Smooth muscle cell of the brain vasculature (primary cell): Measurements from ENCODE around the gene NCAPG2.

Source experiments
- DNase-seq: peaks from one replicate; pipeline ENCODE4 v3.0.0-alpha.2; 2012; ENCODE audit warnings: low read depth, low spot score

NCAPG2 gene

GRCh38 chr7:158733220-158733519 is 28.6 kb upstream of the NCAPG2 start:
- no peak for DNase-seq

DNA sequence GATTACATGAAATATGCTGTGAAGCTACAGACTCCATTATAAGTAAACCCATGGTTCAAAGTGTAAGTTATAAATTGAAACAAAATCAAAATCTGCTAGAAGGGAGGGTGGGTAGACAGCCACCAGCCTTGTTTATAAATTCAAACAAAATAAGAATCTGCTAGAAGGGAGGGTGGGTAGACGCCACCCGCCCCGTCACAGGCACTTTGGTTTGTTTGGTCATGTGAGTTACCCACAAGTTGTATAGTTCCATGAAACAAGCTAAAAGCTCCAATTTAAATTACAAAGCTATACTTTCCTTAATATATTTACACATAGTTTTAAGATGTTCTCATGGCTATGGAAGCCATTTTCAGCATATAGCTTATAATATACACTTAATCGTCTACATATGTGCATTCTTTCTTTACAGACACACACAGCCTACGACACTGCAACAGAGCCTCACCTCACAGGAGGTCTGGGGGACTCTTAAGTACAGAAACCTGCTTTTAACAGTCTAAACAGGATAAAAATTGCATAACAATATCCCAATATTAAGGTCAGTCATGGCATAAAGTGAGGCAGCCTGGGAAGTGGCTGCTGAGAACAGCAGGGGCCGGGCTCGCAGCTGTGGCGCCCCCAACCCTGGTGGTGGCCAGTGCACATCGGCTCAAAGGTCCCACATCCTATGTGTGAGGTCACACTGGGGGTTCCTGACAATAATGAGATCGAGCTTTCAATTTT is 28.1 kb upstream of the NCAPG2 start:
- DNase-seq = no peak

DNA sequence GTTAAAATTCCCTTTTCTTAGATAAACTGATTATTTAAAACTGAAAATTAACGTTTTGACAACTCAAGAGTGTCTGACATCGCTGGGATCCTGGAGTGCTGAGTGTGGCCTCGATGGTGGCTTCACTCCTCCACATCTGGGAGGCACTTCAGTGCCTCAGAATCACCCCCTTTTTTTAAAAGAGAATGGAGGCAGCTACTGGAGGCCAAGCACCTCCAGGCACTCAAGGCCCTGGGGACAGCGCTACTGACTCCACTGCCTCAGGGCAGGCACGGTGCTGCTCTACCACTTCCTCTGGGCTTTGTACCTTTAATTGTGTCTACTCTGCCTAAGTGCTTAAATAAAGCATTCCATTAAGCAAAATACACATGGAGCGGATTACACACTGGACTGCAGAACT is 27.2 kb upstream of the NCAPG2 start:
- no peak for DNase-seq

- DNase-seq = peak; percentile 46
Observed at GRCh38 chr7:158730383-158731346, 26.1 kb upstream of the NCAPG2 start.

GRCh38 chr7:158729646-158730382 is 25.2 kb upstream of the NCAPG2 start:
- DNase-seq = no peak

GRCh38 chr7:158728911-158729645 is 24.5 kb upstream of the NCAPG2 start:
- no peak for DNase-seq

DNA sequence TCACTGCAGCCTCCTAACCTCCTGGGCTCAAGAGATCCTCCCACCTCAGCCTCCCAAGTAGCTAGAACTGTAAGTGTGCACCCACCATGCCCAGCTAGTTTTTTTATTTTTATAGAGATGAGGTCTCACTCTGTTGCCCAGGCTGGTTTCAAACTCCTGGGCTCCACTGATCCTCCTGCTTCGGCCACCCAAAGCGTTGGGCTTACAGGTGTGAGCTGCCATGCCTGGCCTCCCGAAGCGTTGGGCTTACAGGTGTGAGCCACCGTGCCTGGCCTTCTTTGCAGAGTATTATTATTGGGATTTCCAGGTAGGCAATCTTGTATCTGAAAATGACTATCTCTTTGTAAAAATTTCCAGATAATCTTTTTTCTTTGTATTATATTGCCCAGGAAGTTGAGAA is 23.1 kb upstream of the NCAPG2 start:
- no peak for DNase-seq

DNA sequence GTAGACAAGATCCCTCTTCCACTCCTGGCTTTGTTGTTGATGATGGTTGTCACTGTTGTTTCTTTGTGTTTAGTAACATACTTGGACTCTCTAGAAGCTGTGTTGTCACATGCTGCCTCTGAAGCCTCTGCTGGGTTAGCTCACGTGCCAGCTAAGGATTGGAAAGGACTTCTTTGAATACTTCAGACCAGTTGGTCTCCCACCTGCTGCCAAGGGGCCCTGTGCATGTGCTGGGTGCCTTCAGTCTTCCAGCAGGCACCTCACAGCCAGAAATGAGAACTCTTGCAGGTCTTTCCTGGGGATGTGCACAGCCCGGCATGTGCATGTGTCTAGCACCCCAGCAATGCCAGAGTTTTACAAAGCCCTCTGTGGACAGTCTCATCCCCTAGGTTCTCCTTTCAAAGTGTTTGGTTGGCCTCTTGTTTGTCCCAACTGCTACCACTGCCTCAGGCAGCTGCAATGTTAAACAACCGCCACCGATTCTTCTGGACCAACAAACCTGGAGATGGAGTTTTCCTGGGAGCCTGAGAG is 21.7 kb upstream of the NCAPG2 start:
- DNase-seq = no peak

DNA sequence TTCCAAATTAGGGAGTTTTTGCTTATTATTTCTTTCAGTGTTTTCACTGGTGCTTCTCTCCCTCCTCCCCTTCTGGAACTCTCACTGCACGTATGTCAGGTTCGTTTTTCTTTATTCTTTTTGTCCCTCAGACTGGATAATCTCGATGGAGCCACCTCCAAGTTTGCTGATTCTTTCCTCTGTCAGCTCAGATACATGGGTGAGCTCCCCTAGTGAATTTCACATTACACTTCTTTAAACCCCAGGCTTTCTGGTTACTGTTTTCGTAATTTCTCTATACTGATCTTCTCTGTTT is 20.8 kb upstream of the NCAPG2 start:
- no peak for DNase-seq

GRCh38 chr7:158724658-158725505 is 20.3 kb upstream of the NCAPG2 start:
- no peak for DNase-seq

DNA sequence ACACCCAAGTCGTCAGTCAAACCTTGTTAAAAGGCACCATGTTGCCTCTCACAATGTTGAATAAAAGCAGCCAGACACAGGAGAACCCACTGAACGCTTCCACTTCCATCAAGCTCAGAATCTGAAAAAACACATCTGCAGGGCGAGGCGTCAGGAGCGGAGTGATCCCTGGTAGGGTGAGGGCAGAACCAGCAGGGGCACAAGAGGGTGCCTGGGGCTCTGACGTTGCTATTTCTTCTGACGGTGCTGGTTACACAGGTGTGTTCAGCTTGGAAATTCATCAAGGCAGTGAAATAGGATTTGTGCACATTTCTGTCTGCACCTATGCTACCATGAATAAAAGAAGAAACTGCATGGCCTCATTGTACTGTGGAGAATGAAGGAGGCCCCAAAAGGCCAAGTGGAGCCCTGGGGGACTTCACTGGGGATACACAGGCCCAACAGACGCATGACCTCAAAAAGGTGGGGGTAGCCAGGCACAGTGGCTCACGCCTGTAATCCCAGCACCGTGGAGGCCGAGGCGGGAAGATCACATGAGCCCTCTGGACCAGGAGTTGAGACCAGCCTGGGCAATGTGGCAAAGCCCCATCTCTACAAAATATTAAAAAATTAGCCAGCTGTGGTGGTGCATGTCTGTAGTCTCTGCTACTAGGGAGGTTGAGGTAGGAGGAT is 19.2 kb upstream of the NCAPG2 start:
- DNase-seq = no peak

GRCh38 chr7:158723266-158723665 is 18.7 kb upstream of the NCAPG2 start:
- no peak for DNase-seq

DNA sequence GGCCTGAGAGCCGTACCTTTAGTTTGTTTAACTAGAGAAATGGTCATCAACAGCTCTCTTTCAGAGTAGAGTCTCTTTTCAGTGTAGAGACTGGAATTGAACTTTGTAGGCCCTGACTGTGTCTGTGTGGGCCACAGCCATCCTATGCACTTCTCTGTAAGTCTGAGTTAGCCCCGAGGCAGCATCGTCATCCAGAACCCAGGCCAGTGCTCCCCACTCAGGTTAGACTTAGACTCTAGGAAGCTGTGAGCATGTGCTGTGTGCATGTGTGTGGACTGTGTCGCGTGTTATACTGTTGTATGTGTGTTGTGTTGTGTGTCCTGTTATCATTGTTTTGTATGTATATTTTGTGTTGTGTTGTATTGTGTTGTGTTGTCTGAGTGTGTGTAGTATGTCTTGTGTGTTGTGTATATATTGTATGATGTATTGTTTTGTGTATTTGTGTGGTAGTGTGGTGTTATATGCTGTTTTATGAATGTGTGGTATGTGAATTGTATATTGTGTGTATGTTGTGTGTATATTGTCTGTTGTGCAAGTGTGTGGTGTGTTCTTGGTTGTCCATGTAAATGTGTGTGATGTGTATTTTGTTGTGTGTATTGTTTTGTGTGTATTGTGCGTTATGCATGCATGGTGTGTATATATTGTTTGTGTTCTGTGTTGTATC is 18.1 kb upstream of the NCAPG2 start:
- no peak for DNase-seq

DNA sequence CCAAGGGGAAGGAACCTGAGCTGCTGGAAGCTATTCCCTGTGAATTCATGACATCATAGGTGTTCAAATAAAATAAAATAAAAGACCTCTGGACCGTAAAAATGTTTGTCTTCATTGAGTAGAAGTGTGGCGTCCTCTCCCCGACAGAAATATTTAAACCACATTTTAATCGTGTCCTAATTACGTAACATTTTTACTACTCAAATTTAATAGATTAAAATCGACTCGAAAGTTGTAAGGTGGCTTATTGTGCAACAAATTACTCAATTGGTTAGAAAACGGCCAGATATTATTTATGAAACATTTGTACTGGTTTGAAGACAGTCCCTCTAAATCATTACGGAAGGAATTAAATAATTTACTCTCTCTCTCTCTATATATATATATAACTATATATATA is 15.5 kb upstream of the NCAPG2 start:
- no peak for DNase-seq

GRCh38 chr7:158716802-158717201 is 12.2 kb upstream of the NCAPG2 start:
- no peak for DNase-seq

GRCh38 chr7:158710651-158711102 is 6.1 kb upstream of the NCAPG2 start:
- DNase-seq = peak; percentile 35

DNA sequence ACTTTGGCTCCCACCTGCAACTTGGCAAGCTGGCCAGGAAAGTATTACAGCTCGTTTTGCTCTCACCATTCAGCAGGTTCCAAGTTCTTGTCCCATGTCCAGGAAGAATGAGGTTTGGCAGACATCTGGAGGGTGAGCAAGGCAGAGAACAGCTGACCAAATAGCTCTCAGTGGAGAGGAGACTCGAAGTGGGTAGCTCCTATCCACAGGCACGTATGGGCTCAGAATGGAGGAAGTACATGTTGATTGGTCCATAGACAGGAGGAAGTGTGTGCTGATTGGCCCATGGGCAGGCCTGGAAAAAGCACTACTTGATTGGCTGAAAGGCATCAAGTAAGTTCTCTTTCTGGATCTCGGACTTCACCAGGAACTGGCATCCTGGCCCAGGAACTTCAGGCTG is 3.0 kb upstream of the NCAPG2 start:
- no peak for DNase-seq

DNA sequence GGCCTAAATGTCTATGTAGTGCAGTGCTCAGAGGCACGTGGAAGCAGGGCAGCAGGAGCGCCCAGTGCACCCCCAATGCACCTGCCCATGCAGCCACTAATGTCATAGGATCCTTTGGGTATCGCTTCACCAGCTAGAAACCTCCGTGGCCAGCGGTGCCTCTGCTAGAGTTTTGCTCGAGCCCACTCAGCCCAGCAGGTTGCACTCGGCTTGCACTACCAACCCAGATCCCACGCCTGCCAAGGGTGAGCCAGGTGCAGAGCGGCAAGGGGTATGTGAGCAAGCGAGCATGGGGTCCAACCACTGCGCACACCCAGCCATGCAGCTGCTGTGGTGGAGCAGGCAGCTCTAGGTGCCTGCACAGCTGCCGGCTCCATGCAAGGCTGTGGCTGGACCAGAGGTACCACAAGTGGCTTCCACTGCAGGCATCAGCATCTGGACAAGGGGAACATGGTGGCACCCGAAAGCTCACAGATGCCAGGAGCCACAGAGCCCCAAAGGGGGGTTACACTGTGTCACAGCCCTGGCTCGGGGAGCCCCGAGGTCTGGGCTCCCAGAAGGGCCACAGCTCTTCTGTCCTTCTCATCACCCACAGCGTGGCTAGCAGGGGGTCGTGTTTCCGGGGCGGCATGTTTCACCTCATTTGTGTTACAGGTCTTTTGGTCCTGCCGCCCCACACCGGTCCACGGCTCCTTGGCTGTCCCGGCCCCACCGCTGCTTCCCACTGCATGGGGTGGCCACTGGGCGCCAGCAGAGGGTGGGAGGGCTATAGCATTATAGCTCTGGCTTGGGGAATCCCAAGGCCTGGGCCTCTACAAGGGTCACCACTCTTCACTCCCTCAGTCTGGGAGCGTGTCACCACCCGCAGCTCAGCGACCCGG is 2.3 kb upstream of the NCAPG2 start:
- DNase-seq = no peak
